Muscle layer of duodenum (tissue), 2 donors: Measurements from ENCODE around the gene RUFY3.

Experiments used
- H3K27ac ChIP-seq: one replicate; pipeline ENCODE4 v1.7.0; 2013; ENCODE audit warnings: mild to moderate bottlenecking, low read length
- H3K27me3 ChIP-seq: one replicate; pipeline ENCODE4 v1.7.0; 2013; ENCODE audit warnings: low read depth, mild to moderate bottlenecking, control low read depth, low read length
- H3K36me3 ChIP-seq, 2 donors: one replicate each; pipeline ENCODE4 v1.7.0; 2013; ENCODE audit warnings: low read length in 2 of 2, control low read depth in 1 of 2, mild to moderate bottlenecking in 1 of 2; ENCODE audit not compliant: insufficient read depth in 2 of 2, control insufficient read depth in 1 of 2
- H3K4me1 ChIP-seq, 2 donors: one replicate each; pipeline ENCODE4 v1.7.0; 2013; ENCODE audit warnings: low read length in 2 of 2, mild to moderate bottlenecking in 2 of 2, control low read depth in 1 of 2, moderate library complexity in 1 of 2; ENCODE audit not compliant: insufficient read depth in 2 of 2, control insufficient read depth in 1 of 2
- H3K4me3 ChIP-seq, 2 donors: one replicate each; pipeline ENCODE4 v1.7.0; 2013; ENCODE audit warnings: low read length in 2 of 2, low read depth in 1 of 2, mild to moderate bottlenecking in 1 of 2
- H3K9me3 ChIP-seq, 2 donors: one replicate each; pipeline ENCODE4 v1.7.0; 2013; ENCODE audit warnings: low read length in 2 of 2, control low read depth in 1 of 2, mild to moderate bottlenecking in 1 of 2; ENCODE audit not compliant: control insufficient read depth in 1 of 2
- donor health status: healthy.

The RUFY3 gene

GRCh38 chr4:70849291-70849690 lies 127.5 kb downstream of the RUFY3 start:
- H3K36me3 ChIP-seq, result no peaks in the 10 kb centered on the region
- no peaks in the 10 kb centered on the region for H3K4me1 ChIP-seq
- no peak overlapping the region for H3K27ac ChIP-seq
- no peak overlapping the region for H3K4me3 ChIP-seq
- H3K27me3 ChIP-seq, result no peaks in the 10 kb centered on the region
- no peaks in the 10 kb centered on the region for H3K9me3 ChIP-seq

GRCh38 chr4:70855464-70855863 lies 133.7 kb downstream of the RUFY3 start:
- H3K36me3 ChIP-seq, result no peaks in the 10 kb centered on the region
- no peaks in the 10 kb centered on the region for H3K27me3 ChIP-seq
- no peak overlapping the region for H3K27ac ChIP-seq
- H3K9me3 ChIP-seq, result no peaks in the 10 kb centered on the region
- H3K4me1 ChIP-seq, result no peaks in the 10 kb centered on the region
- no peak overlapping the region for H3K4me3 ChIP-seq
